Measurements from ENCODE around the gene KIFC1.
"Not testable (repeated sequence)": the region's sequence is repeated elsewhere in the genome, so short reads cannot be mapped to it uniquely, and the experiment has no call there.

Gene KIFC1, protein sequence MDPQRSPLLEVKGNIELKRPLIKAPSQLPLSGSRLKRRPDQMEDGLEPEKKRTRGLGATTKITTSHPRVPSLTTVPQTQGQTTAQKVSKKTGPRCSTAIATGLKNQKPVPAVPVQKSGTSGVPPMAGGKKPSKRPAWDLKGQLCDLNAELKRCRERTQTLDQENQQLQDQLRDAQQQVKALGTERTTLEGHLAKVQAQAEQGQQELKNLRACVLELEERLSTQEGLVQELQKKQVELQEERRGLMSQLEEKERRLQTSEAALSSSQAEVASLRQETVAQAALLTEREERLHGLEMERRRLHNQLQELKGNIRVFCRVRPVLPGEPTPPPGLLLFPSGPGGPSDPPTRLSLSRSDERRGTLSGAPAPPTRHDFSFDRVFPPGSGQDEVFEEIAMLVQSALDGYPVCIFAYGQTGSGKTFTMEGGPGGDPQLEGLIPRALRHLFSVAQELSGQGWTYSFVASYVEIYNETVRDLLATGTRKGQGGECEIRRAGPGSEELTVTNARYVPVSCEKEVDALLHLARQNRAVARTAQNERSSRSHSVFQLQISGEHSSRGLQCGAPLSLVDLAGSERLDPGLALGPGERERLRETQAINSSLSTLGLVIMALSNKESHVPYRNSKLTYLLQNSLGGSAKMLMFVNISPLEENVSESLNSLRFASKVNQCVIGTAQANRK

DNA sequence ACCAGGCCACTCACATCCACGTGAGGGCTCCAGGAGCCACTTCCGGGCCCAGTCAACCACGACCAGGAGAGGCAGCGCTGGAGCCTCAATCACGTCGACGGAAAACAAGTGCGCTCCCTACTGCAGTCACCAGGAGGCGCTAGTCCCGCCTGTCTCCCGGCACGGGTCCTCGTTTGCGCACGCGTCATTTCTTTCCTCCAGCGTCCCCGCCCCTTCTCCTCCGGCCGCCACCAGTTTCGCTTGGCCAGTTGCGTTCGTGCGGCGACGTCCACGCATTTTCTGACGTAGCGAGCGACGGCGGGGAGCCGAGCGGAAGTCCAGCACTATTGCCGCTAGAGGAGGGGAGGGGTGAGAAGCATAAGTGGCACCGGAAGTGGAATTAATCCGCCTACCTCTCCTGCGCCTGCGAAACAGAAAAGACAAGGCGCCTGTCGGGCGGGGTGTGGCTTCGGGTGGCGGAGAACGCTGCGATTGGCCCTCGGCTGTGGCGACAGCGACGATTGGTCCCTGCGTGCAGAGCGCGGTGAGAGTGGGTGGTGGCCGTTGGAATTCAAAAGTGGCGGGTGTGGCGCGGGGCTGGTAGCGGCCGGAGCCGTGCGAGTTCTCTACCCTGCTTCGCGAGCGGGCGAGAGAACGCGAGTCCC is at the start of gene KIFC1:
TSS of gene KIFC1 (plus strand) at position 546 of the 644 bp plus-strand sequence. CDS start 163 bp downstream, outside the sequence.
- DNase-seq = peak; percentile 100

DNA sequence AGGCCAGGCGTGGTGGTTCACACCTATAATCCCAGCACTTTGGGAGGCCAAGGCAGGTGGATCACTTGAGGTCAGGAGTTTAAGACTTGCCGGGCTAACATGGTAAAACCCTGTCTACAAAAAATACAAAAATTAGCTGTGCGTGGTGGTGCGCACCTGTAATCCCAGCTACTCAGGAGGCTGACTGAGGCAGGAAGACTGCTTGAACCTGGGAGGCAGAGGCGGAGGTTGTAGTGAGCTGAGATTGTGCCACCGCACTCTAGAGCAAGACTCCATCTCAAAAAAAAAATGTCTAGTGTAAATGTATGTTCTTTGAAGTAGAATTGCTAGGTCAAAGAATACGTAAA is 48.0 kb upstream of the KIFC1 start:
- DNase-seq = not testable (repeated sequence)

GRCh38 chr6:33343953-33344611 is 47.5 kb upstream of the KIFC1 start:
- DNase-seq = no peak

GRCh38 chr6:33344701-33345697 is 46.6 kb upstream of the KIFC1 start:
- DNase-seq = peak; percentile 60

GRCh38 chr6:33346972-33347371 is 44.7 kb upstream of the KIFC1 start:
- DNase-seq = peak; percentile 2

DNA sequence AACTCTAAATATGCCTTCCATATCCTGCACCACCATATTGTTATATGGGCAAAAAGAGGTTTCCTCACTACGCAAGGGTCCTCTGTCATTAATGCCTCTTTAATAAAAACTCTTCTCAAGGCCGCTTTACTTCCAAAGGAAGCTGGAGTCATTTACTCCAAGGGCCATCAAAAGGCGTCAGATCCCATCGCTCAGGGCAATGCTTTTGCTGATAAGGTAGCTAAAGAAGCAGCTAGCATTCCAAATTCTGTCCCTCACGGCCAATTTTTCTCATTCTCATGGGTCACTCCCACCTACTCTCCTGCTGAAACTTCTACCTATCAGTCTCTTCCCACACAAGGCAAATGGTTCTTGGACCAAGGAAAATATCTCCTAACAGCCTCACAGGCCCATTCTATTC is 43.8 kb upstream of the KIFC1 start:
- DNase-seq = no peak

GRCh38 chr6:33355860-33356259 is 35.8 kb upstream of the KIFC1 start:
- not testable (repeated sequence) for DNase-seq

DNA sequence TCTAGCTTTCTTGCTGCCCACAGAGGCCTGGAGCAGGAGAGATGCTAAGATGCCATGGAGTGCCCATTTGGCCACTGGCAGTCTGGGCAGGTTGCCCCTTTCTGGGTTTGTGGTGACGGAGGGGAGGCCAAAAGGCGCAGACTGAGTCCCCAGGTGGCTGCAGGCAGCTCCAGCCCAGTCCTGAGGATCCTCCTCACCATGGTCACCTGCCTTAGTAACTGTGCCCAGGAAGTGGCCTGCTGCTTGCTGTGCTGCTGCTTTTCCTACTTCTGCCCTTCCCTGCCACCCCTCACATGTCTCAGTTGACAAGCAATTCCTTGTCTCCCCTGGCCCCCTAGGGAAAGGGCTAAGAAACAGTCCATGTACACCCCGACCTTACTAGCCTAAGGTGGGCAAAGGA is 35.3 kb upstream of the KIFC1 start:
- no peak for DNase-seq

- not testable (repeated sequence) for DNase-seq
Observed at GRCh38 chr6:33357160-33357871, 34.3 kb upstream of the KIFC1 start.

DNA sequence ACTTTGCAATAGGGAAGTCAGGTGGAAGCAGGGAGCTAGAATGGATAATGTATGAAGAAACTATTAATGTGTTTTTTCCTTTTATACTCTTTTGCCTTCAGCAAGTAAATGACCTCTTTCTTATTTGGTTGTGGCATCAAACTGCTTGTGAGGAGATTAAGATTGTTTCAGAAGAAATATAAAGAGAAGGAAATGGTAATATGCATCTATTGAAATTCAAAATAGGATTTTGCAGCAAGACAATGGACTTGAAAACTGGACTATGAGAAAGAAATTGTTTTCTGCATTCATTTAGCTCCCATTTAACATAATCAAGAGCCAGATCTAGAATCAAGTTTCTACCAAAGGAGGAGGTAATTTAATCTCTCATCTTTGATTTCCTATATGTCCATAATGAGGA is 32.3 kb upstream of the KIFC1 start:
- DNase-seq = no peak

GRCh38 chr6:33363486-33363885 is 28.1 kb upstream of the KIFC1 start:
- DNase-seq = not testable (repeated sequence)

DNA sequence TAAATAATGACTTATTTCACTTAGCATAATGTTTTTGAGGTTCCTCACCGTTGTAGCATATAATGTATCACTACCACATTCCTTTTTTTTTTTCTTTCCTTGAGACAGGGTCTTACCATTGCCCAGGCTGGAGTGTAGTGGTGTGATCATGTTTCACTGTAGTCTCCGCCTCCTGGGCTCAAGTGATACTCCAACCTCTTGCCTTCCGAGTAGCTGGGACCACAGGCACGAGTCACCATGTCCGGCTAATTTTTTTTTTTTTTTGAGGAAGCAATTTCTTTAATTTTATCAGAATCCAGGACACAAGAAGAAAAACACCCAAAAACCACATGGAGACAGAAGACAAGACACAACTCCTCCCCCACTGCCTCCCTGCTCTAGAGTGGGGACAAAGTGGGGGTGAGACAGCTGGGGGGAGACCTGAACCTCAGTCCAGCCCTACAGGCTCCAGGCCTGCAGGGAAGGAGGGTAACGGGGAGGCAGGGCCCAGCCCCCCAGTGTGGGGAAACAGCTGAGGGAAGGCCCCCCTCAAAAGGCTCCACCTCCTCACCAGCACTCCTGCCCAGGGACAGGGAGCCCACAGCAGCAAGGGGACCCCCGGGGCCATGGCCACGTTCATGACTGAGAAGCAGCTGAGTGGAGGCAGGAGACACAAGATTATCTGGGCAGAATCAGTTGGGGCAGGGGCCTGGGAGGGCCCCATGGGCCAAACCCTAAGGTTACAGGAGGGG is 27.0 kb upstream of the KIFC1 start:
- DNase-seq = peak; percentile 43

GRCh38 chr6:33365206-33365971 is 26.2 kb upstream of the KIFC1 start:
- not testable (repeated sequence) for DNase-seq

GRCh38 chr6:33367009-33367714 is 24.5 kb upstream of the KIFC1 start:
- no peak for DNase-seq

DNA sequence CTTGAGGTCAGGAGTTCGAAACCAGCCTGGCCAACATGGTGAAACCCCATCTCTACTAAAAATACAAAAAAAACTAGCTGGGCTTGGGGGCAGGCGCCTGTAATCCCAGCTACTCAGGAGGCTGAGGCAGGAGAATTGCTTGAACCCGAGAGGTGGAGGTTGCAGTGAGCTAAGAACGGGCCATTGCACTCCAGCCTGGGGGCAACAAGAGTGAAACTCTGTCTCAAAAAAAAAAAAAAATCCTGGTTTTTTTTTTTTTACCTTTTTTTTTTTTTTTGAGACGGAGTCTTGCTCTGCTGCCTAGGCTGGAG is 24.0 kb upstream of the KIFC1 start:
- DNase-seq = not testable (repeated sequence)

DNA sequence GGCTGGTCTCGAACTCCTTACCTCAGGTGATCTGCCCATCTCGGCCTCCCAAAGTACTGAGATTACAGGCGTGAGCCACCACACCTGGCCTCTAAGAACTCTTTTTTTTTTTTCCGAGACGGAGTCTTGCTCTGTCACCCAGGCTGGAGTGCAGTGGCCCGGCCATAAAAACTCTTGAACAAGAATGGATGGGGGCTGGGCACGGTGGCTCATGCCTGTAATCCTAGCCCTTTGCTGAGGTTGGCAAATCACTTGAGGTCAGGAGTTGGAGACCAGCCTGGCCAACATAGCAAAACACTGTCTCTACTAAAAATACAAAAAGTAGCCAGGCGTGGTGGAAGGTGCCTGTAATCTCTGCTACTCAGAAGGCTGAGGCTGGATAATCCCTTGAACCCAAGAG is 19.7 kb upstream of the KIFC1 start:
- DNase-seq = not testable (repeated sequence)

DNA sequence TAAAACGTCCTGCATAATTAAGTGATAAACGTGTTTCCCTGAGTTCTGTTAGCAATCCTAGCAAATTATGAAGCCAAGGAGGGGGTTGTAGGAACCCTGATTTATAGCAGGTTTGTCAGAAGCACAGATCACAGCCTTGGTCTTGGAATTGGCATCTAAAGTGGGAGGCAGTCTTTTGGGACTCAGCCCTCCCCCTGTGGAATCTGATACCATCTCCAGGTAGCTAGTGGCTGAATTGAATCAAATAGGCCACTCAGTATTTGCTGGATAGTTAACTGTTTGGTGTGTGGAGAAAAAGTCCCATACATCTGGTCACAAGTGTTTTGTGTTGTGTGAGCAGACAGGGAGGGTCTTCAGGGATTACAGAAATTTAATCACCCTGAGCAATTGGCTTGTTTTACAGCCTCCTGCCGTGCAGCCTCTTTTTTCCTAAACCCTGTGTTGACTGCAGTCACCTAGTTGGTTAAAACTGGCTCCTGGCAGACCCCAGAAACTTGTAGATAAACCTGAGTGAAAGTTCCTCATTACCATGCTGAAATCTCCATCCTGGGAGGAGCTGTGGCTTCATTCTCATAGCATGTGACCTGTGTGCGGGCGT is 19.0 kb upstream of the KIFC1 start:
- peak; percentile 12 for DNase-seq

DNA sequence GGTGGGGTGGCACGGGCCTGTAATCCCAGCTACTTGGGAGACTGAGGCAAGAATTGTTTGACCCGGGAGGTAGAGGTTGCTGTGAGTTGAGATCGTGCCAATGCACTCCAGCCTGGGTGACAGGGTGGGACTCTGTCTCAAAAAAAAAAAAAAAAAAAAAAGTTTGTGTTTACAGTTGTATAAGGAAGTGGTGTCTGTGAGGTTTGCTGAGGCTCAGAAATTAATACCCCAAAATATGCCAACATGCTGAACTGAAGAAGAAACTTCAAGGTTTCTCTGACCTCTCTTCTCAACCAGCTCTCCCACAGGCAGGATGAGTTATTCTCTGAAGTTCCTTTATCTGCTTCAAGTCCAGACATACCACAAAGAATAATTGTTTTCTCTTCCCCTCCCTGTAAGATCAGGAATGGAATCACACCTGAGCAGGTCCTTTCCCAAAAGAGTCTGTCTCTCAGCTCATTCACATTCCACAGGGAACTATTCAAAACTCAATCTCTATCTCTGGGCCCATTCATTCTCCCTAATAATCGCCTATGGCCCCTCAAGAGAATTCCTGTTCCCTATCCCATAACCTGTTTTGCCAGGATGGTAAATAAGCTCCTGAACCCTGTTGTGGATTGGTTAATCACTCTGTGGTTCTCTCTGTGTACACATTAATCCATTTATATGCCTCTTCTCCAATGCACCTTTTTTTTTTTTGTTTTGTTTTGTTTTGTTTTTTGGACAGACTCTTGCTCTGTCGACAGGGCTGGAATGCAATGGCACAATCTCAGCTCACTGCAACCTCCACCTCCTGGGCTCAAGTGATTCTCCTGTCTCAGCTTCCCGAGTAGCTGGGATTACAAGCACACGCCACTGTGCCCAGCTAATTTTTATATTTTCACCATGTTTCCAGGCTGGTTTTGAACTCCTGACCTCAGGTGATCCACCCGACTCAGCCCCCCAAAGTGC is 17.4 kb upstream of the KIFC1 start:
- DNase-seq = no peak

All from inflammatory macrophage treated with lipopolysaccharide for 4 hours (primary cell).